Stimulated activated CD8-positive, alpha-beta memory T cell treated with anti-CD3 and anti-CD28 coated beads, Interleukin-12 subunit alpha, Interleukin-12 subunit beta, amount 100 ng/mL, for 24 hours (primary cell): ENCODE data around the gene PPP1R8.
"Not testable (repeated sequence)": the region's sequence is repeated elsewhere in the genome, so short reads cannot be mapped to it uniquely, and the experiment has no call there.

Experiments used
- DNase-seq: peaks from one replicate; pipeline ENCODE4 v3.0.0-alpha.2; 2020; ENCODE audit errors: extremely low read depth

Gene PPP1R8

DNA sequence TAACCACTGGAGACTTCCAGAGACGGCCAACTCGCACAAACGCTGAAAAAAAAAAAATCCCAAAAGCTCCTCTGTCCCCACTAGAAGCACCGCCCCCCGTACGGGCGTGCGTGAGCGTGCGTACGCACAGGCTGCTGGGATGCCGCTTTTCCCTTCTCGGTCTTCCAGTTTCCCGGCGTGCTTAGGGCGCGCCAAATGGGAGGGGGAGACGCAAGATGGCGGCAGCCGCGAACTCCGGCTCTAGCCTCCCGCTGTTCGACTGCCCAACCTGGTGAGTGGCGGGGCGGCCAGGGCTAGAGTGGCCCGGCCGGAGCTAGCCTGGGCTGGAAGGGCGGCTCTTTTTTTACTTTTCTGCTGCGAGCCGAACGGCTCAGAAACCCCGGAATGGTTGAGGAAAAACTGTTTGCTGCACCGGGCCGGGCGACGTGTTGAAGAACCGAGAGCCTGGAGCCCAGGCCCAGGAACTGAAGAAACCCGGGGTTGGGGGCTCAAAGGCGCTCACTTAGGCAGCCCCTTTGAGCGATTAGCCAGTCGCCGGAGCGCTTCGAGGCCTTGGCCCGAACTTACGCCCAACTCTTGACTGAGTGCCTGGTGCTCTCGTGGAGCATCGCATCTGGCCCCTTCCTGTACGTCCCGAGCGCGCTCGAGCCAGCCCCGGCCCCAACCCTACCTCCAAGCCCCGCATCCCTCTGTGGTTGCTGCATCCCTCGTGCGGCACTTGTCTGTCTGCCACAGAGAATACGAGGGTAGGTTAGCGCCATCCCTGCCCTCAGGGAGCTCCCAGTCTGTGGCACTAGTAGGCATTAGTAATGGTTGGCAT is at the start of gene PPP1R8:
TSS of gene PPP1R8 (plus strand) at position 162 of the 820 bp plus-strand sequence. CDS start at position 216, 54 bp downstream.
- peak; percentile 83 for DNase-seq

- no peak for DNase-seq
These were observed 47.6 kb upstream of the PPP1R8 start for GRCh38 chr1:27782950-27783349.

- DNase-seq: no peak
These were observed 45.9 kb upstream of the PPP1R8 start for GRCh38 chr1:27784700-27785099.

GRCh38 chr1:27785781-27786455 is 44.7 kb upstream of the PPP1R8 start:
- no peak for DNase-seq

- no peak for DNase-seq
These were observed 42.7 kb upstream of the PPP1R8 start for GRCh38 chr1:27787895-27788294.

DNA sequence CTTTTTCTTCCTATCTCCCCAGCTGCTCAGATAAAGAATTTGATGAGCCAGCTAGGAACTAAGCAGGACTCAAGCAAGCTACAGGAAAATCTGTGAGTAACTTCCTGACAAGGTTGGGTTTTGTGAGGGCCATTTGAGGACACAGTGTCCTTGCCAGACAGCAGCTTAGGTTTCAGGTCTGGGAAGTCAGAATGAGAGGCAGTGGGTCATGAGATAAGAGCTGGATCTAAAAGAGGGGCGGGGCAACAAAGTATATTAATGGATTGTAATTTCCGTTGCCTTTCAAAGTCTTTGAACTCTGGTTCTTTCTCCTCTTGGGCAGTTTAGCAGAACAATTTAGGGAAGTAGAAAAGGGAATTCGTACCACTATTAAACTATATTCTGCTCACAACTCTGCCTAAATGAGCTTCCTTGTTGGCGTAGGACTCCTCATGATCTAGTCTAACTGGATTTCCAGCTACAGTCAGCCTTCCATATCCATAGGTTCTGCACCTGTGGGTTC is 41.0 kb upstream of the PPP1R8 start:
- no peak for DNase-seq

DNA sequence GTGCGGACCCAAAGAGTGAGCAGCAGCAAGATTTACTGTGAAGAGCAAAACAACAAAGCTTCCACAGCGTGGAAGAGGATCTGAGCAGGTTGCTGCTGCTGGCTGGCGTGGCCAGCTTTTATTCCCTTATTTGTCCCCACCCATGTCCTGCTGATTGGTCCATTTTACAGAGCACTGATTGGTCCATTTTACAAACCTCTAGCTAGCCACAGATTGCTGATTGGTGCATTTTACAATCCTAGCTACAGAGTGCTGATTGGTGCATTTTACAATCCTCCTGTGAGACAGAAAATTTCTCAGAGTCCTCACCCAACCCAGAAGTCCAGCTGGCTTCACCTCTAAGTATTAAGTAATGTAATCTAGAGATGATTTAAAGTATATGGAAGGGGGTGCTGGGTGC is 40.3 kb upstream of the PPP1R8 start:
- DNase-seq: not testable (repeated sequence)

GRCh38 chr1:27795601-27796000 is 35.0 kb upstream of the PPP1R8 start:
- DNase-seq: no peak

DNA sequence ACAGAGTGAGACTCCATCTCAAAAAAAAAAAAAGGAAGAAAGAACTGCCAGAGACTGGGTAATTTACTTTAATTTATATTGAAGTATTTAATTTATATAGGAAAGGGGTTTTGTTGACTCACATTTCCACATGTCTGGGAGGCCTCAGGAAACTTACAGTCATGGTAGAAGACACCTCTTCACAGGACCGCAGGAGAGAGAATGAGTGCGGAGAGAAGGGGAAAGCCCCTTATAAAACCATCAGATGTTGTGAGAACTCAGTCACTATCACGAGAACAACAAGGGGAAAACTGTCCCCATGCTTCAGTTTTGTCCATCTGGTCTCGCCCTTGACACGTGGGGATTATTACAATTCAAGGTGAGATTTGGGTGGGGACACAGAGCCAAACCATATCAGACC is 25.8 kb upstream of the PPP1R8 start:
- no peak for DNase-seq

DNA sequence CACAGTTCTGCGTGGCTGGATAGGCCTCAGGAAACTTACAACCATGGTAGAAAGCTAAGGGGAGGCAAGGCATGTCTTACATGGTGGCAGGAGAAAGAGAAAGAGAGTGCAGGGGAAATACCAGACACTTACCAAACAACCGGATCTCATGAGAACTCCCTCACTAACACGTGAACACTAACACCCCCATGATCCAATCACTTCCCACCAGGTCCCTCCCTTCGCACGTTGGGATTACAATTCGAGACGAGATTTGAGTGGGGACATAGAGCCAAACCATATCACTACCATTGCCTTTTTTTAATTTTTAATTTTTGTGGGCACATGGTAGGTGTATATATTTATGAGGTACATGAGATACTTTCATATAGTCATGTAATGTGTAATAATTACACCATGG is 23.8 kb upstream of the PPP1R8 start:
- no peak for DNase-seq

DNA sequence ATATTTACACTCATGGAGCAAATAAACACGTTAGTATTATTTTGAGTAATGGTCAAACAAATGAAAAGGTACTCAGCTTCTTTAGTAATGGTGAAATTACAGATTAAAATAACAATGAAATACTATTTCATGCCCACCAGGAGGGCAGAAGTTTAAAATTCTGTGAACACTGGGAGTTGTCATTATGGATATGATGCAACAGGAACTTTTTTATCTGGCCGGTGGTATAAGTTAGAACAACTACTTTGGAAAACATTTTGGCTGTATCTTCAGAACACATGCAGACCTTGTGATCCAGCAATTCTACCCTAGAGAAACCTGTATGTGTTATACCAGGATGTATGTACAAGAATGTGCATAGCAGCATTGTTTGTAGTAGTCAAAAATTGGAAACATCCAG is 23.2 kb upstream of the PPP1R8 start:
- no peak for DNase-seq

- not testable (repeated sequence) for DNase-seq
These were observed 22.5 kb upstream of the PPP1R8 start for GRCh38 chr1:27808131-27808530.

DNA sequence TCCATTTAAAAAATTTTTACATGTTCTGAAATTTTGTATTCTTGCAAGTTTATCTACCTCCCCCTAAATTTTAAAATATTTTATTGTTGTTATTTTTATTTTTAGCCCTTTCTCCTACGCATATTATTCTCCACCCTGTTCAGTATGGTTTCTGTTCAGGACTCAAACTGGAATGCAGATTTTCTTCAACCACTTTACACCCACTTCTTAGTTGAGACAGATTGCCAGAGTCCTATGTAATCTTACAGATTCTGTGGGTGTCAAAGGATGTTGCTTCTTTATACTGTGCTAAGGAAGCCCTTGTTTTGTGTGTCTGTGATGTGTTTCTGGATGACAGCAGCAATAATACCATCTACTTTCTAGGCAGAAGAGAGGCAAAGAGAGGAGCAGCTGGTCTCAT is 20.7 kb upstream of the PPP1R8 start:
- no peak for DNase-seq

GRCh38 chr1:27811741-27812500 is 18.7 kb upstream of the PPP1R8 start:
- DNase-seq: no peak

- DNase-seq: no peak
These were observed 13.5 kb upstream of the PPP1R8 start for GRCh38 chr1:27816921-27817630.

DNA sequence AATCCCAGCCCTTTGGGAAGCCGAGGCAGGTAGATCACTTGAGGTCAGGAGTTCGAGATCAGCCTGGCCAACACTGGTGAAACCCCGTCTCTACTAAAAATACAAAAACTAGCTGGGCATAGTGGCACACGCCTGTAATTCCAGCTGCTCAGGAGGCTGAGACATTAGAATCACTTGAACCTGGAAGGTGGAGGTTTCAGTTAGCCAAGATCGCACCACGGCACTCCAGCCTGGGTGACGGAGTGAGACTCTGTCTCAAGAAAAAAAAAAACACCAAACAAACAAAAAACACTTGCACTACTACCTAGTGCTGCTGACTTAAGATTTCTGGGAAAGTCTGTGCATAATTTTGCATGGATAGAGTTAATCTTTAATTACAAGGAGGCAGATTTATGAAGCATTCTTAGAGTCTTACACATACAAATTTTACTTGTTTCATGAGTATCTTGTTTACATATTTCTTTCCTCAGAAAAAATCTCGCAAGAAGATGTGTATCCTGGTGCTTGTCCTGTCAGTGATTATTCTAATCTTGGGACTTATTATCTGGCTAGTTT is 8.7 kb upstream of the PPP1R8 start:
- no peak for DNase-seq

DNA sequence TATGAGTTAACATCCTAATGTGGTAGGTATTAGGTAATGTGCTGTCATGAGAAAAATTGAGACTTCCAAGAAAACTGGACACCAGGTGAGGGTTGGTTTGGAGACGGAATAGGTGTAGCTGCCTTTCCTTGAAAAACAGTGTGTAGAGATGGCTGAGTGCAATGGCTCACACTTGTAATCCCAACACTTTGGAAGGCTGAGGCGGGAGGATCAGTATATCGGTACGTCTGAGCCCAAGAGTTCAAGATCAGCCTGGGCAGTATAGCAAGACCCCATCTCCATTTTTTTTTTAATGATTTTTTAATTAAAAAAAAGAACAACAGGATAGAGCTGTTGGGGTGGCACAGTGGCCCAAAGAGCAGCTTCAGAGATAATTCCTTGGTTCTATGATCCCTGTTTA is 6.8 kb upstream of the PPP1R8 start:
- DNase-seq: no peak

DNA sequence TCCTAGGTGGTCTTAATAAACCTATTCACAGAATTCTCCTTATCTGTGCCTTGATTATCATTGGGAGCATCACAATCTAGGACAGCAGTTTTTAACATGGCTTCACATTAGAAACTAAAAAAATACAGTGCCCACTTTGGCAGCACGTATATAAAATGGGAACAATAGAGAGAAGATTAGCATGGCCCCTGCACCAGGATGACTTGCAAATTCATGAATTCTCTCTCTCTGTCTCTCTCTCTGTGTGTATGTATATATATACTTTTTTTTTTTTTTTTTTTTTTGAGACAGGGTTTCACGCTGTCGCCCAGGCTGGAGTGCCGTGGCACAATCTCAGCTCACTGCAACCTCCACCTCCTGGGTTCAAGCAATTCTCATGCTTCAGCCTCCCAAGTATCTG is 6.2 kb upstream of the PPP1R8 start:
- no peak for DNase-seq

DNA sequence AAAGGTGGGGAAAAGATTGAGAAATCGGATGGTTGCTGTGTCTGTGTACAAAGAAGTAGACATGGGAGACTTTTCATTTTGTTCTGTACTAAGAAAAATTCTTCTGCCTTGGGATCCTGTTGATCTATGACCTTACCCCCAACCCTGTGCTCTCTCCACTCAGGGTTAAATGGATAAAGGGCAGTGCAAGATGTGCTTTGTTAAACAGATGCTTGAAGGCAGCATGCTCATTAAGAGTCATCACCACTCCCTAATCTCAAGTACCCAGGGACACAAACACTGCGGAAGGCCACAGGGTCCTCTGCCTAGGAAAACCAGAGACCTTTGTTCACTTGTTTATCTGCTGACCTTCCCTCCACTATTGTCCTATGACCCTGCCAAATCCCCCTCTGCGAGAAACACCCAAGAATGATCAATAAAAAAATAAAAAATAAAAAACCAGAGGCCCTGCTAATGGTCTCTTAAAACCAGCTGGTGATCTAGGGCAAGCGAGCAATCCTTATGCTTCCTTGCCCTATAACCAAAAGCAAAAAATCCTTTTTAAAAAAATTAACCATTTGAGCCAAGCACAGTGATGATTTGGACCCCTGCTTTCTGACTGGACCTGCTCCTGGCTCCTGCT is 1.1 kb upstream of the PPP1R8 start:
- DNase-seq: not testable (repeated sequence)

DNA sequence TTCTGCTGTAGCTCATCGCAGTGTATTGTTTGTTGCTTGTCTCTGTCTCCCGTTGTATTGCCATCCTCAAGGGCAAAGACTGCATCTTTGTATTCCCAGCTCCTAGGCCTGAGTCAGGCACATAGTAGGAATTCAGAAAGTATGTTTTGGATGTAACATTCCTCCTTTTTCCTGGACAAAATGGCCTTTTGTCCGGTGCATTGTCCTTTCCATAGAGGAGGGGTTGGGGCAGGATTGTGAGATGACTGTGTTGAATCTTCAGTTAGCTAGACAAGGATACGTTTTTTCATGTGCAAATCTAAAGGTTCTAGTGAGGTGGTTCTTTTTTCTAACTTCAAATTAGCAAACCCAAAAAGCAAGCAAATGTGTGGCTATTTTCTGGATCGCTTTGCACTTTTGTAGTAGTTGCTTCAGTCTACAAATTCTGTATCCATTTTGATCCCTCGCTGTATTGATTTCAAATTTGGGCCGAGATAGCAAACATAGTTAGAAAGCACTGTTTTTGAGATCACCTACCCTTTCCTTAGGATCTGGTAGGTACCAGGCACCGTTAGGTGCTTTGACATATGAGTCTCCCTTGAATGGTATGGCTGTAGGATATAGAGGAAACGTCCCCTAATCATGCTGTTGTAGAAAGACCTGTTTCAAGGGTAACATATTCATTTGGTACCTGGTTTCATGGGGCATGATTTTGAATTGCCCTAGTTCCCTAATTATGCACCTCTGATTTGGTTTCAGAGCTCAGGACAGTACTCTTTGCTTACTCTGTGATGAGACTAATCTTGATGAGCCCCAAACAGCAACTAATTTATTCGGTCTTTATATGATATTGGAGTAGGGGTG is 1.2 kb downstream of the PPP1R8 start:
- DNase-seq: no peak
